Measurements from ENCODE around the gene ACOT12.

ACOT12 gene

GRCh38 chr5:81334304-81335061, 59.5 kb downstream of the ACOT12 start:
- H3K4me3 ChIP-seq (ENCODE audit: low read depth, low read length): peak overlapping the region; percentile 42
- no peaks in the 10 kb centered on the region for H3K9me3 ChIP-seq
- H3K36me3 ChIP-seq: no peaks in the 10 kb centered on the region
- TF ChIP-seq CTCF (IDR thresholded peaks at IDR 0.05; ENCODE audit: low read depth, low read length): no peak
- peaks cover 8% of the 10 kb centered on the region for H3K4me1 ChIP-seq
- H3K27me3 ChIP-seq: no peaks in the 10 kb centered on the region
- DNase-seq: peak; percentile 14

GRCh38 chr5:81326554-81326953, 67.4 kb downstream of the ACOT12 start:
- no peak for TF ChIP-seq CTCF (IDR thresholded peaks at IDR 0.05; ENCODE audit: low read depth, low read length)
- no peak for DNase-seq
- no peaks in the 10 kb centered on the region for H3K27me3 ChIP-seq

GRCh38 chr5:81317536-81317935, 76.4 kb downstream of the ACOT12 start:
- Histone ChIP-seq H3K4me1 (no peaks in the 10 kb centered on the region; the same call in 1 of the 2 replicates), H3K27me3 (no peaks in the 10 kb centered on the region), H3K9me3 (no peaks in the 10 kb centered on the region), H3K4me3 (ENCODE audit: low read depth, low read length) (no peak overlapping the region), H3K36me3 (no peaks in the 10 kb centered on the region)
- no peak for TF ChIP-seq CTCF (IDR thresholded peaks at IDR 0.05; ENCODE audit: low read depth, low read length)
- DNase-seq: no peak

More at GRCh38 chr5:81326554-81326953, 67.4 kb downstream of the ACOT12 start:
- no peaks in the 10 kb centered on the region for H3K4me1 ChIP-seq
- H3K4me3 ChIP-seq (ENCODE audit: low read depth, low read length): no peak overlapping the region
- H3K36me3 ChIP-seq: no peaks in the 10 kb centered on the region
- H3K9me3 ChIP-seq: no peaks in the 10 kb centered on the region

GRCh38 chr5:81316571-81316970, 77.4 kb downstream of the ACOT12 start:
- Histone ChIP-seq H3K4me1 (no peaks in the 10 kb centered on the region; the same call in 1 of the 2 replicates), H3K36me3 (peaks cover 4% of the 10 kb centered on the region; the same call in 1 of the 2 replicates), H3K4me3 (ENCODE audit: low read depth, low read length) (no peak overlapping the region), H3K27me3 (no peaks in the 10 kb centered on the region), H3K9me3 (no peaks in the 10 kb centered on the region)
- no peak for TF ChIP-seq CTCF (IDR thresholded peaks at IDR 0.05; ENCODE audit: low read depth, low read length)
- no peak for DNase-seq

GRCh38 chr5:81315830-81316229, 78.1 kb downstream of the ACOT12 start:
- H3K27me3 ChIP-seq: no peaks in the 10 kb centered on the region
- H3K36me3 ChIP-seq: peaks cover 4% of the 10 kb centered on the region; the same call in 1 of the 2 replicates
- no peak overlapping the region for H3K4me3 ChIP-seq (ENCODE audit: low read depth, low read length)
- TF ChIP-seq CTCF (IDR thresholded peaks at IDR 0.05; ENCODE audit: low read depth, low read length): no peak
- DNase-seq: no peak
- H3K9me3 ChIP-seq: no peaks in the 10 kb centered on the region
- no peaks in the 10 kb centered on the region; the same call in 1 of the 2 replicates for H3K4me1 ChIP-seq

GRCh38 chr5:81315336-81315735, 78.6 kb downstream of the ACOT12 start:
- Histone ChIP-seq H3K4me1 (no peaks in the 10 kb centered on the region; the same call in 1 of the 2 replicates), H3K9me3 (no peaks in the 10 kb centered on the region), H3K4me3 (ENCODE audit: low read depth, low read length) (no peak overlapping the region), H3K27me3 (no peaks in the 10 kb centered on the region), H3K36me3 (peaks cover 4% of the 10 kb centered on the region; the same call in 1 of the 2 replicates)
- no peak for TF ChIP-seq CTCF (IDR thresholded peaks at IDR 0.05; ENCODE audit: low read depth, low read length)
- DNase-seq: no peak
